Neuronal stem cell (in vitro differentiated cells): ENCODE results near the gene RIN2.

Source experiments
- DNase-seq: peaks from one replicate; pipeline ENCODE4 v3.0.0-alpha.2; 2013; ENCODE audit warnings: low spot score
- H2AFZ ChIP-seq: one replicate; pipeline ENCODE4 v1.6.1; 2013; ENCODE audit warnings: mild to moderate bottlenecking, low read length, inconsistent platforms
- H2AK5ac ChIP-seq: 2 replicates; pipeline ENCODE4 v1.6.1; 2013; ENCODE audit warnings: low read depth, mild to moderate bottlenecking, inconsistent platforms, low read length, moderate library complexity, mixed read lengths
- H2BK120ac ChIP-seq: 2 replicates; pipeline ENCODE4 v1.6.1; 2013; ENCODE audit warnings: low read depth, mild to moderate bottlenecking, inconsistent platforms, low read length, moderate library complexity, mixed read lengths
- H2BK12ac ChIP-seq: one replicate; pipeline ENCODE4 v1.6.1; 2013; ENCODE audit warnings: low read length, inconsistent platforms
- H2BK15ac ChIP-seq: 2 replicates; pipeline ENCODE4 v1.6.1; 2013; ENCODE audit warnings: mild to moderate bottlenecking, low read length, inconsistent platforms, mixed read lengths
- H2BK5ac ChIP-seq: one replicate; pipeline ENCODE4 v1.6.1; 2013; ENCODE audit warnings: inconsistent platforms, mild to moderate bottlenecking, low read length, moderate library complexity
- H3K14ac ChIP-seq: one replicate; pipeline ENCODE4 v1.6.1; 2013; ENCODE audit warnings: low read length, inconsistent platforms
- H3K18ac ChIP-seq: 2 replicates; pipeline ENCODE4 v1.6.1; 2013; ENCODE audit warnings: low read length, inconsistent platforms
- H3K23ac ChIP-seq: 2 replicates; pipeline ENCODE4 v1.6.1; 2013; ENCODE audit warnings: low read depth, mild to moderate bottlenecking, mixed read lengths, low read length, inconsistent platforms; ENCODE audit not compliant: poor library complexity
- H3K27ac ChIP-seq: replicated peaks from 3 replicates; pipeline ENCODE4 v1.5.1; 2013; ENCODE audit warnings: low read length, inconsistent platforms
- H3K27me3 ChIP-seq, 3 experiments: 2 replicates each; pipeline ENCODE4 v1.6.1; 2013; ENCODE audit warnings: low read length in 3 of 3, mild to moderate bottlenecking in 2 of 3, inconsistent platforms in 1 of 3, low read depth in 1 of 3, mixed read lengths in 1 of 3, moderate library complexity in 1 of 3; ENCODE audit not compliant: control insufficient read depth in 3 of 3, insufficient read depth in 3 of 3
- H3K36me3 ChIP-seq, 2 donors: replicated peaks in 1 of 2; 2 replicates each; pipeline ENCODE4 v1.6.1; 2013; ENCODE audit warnings: low read length in 2 of 2; ENCODE audit not compliant: control insufficient read depth in 2 of 2, insufficient read depth in 2 of 2
- H3K4ac ChIP-seq: 2 replicates; pipeline ENCODE4 v1.6.1; 2013; ENCODE audit warnings: inconsistent platforms, mild to moderate bottlenecking, low read length, moderate library complexity
- H3K4me1 ChIP-seq, 2 donors: 1 replicate in 1 of 2; 2 replicates in 1 of 2; pipeline ENCODE4 v1.6.1; 2013; ENCODE audit warnings: low read length in 2 of 2, low read depth in 1 of 2; ENCODE audit not compliant: control insufficient read depth in 2 of 2, insufficient read depth in 1 of 2
- H3K4me2 ChIP-seq: one replicate; pipeline ENCODE4 v1.6.1; 2013; ENCODE audit warnings: mild to moderate bottlenecking, low read length, inconsistent platforms; ENCODE audit not compliant: insufficient read depth, poor library complexity, severe bottlenecking
- H3K4me3 ChIP-seq, 2 donors: 2 replicates each; pipeline ENCODE4 v1.5.1; 2013; ENCODE audit warnings: low read length in 2 of 2, mild to moderate bottlenecking in 2 of 2, inconsistent platforms in 1 of 2, moderate library complexity in 1 of 2
- H3K79me1 ChIP-seq: one replicate; pipeline ENCODE4 v1.6.1; 2013; ENCODE audit warnings: low read depth, mild to moderate bottlenecking, inconsistent platforms, low read length, moderate library complexity
- H3K9ac ChIP-seq: one replicate; pipeline ENCODE4 v1.6.1; 2013; ENCODE audit warnings: mild to moderate bottlenecking, low read depth, low read length, inconsistent platforms; ENCODE audit not compliant: poor library complexity
- H3K9me3 ChIP-seq, 2 donors: replicated peaks in 1 of 2; 2 replicates each; pipeline versions ENCODE3 to v1.6.1; 2013; ENCODE audit warnings: low read length in 2 of 2, mild to moderate bottlenecking in 2 of 2, inconsistent platforms in 1 of 2, low read depth in 1 of 2, mixed read lengths in 1 of 2, moderate library complexity in 1 of 2; ENCODE audit not compliant: control insufficient read depth in 2 of 2, insufficient read depth in 1 of 2
- H4K8ac ChIP-seq: one replicate; pipeline ENCODE4 v1.6.1; 2013; ENCODE audit warnings: low read depth, mild to moderate bottlenecking, inconsistent platforms, low read length, moderate library complexity
- H4K91ac ChIP-seq: one replicate; pipeline ENCODE4 v1.6.1; 2013; ENCODE audit warnings: low read length, low read depth, mild to moderate bottlenecking, inconsistent platforms; ENCODE audit not compliant: poor library complexity
- WGBS, 2 donors: extraction: QIAGEN DNeasy Blood & Tissue Kit; methylation state at CpG; one replicate each; pipeline ENCODE4 v1.1.7; 2013; ENCODE audit warnings: missing lambda C conversion rate in 2 of 2, mixed read lengths in 1 of 2; ENCODE audit not compliant: insufficient read length in 2 of 2, insufficient replicate concordance in 1 of 2; ENCODE audit errors: extremely low coverage in 2 of 2; 5-methylcytosine and 5-hydroxymethylcytosine counted together

Gene RIN2

DNA sequence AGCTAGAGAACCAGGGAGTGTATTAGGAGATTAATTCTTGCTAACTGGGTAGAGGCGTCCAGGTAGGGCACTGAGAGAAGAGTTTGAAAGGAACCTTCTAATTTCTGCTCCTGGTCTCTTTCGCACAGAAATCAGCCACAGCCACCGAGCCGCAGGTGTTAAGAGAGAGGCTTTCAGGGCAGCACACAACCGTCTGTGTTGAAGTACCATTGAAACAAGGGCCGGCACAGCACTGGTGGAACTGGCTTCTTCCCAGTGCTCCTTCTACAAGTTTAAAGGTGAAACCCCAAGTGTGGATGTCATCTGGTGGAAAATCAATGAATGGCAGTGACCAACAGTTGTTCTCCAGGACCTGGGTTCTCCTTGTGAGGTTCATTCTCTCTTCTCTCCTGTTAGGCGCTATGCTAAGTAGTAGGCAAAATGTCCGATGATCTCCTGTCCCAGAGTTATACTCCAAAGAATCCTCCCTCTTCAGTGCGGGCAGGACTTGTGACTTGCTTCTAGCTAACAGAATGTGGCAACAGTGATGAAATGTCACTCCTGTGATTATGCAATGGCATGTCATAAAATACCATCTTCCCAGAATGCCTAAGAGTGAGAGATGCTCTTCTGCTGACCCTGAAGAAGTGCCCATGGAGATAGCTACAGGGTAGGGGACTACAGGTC, 15.0 kb upstream of the RIN2 start:
- Histone ChIP-seq H3K9ac (no peak overlapping the region), H3K4me1 (peaks cover 0 to 8% of the 10 kb centered on the region in 2 donors), H2AFZ (peak overlapping the region; percentile 1), H3K79me1 (no peaks in the 10 kb centered on the region), H4K91ac (no peak overlapping the region), H3K4me3 (no peak overlapping the region), H2BK12ac (no peak overlapping the region), H3K18ac (no peak overlapping the region), H2BK120ac (no peak overlapping the region), H3K14ac (no peak overlapping the region), H2AK5ac (no peak overlapping the region), H3K4ac (no peak overlapping the region), H3K36me3 (no peaks in the 10 kb centered on the region), H3K23ac (no peak overlapping the region), H2BK15ac (no peak overlapping the region), H4K8ac (no peak overlapping the region), H3K9me3 (peaks cover 0 to 5% of the 10 kb centered on the region in 2 donors), H3K4me2 (no peak overlapping the region), H3K27ac (no peak overlapping the region), H3K27me3 (no peaks in the 10 kb centered on the region), H2BK5ac (no peak overlapping the region)
- no CpG with 5 or more reads among the region's 9 CpGs for WGBS, 2 donors
- DNase-seq: no peak

DNA sequence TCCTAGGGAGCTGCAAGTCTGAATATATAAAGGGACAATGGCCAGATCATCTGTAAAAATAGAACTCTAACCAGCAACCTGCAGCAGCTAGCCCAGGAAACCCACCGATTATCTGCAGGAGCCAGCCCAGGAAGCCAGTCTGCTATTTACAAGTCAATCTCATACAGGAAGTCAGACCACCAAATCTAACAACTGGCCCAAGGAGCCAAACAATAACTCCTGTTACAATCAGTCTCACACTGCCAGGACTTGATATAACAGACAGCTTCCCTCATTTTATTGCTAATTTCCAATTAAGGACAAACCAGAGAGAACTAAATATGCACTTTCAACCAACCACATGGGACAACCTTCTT, 14.4 kb upstream of the RIN2 start:
- no peak overlapping the region for H3K4me2 ChIP-seq
- no CpG with 5 or more reads among the region's 1 CpG for WGBS, 2 donors
- H3K9me3 ChIP-seq: peaks cover 0 to 5% of the 10 kb centered on the region in 2 donors
- no peak overlapping the region for H4K8ac ChIP-seq
- H2BK12ac ChIP-seq: no peak overlapping the region
- H2AFZ ChIP-seq: peak overlapping the region; percentile 1
- no peak overlapping the region for H3K9ac ChIP-seq
- no peak overlapping the region for H3K23ac ChIP-seq
- no peak for DNase-seq
- H3K18ac ChIP-seq: no peak overlapping the region
- H3K4ac ChIP-seq: no peak overlapping the region
- H3K27ac ChIP-seq: no peak overlapping the region
- H2BK5ac ChIP-seq: no peak overlapping the region
- H3K79me1 ChIP-seq: no peaks in the 10 kb centered on the region
- no peak overlapping the region for H4K91ac ChIP-seq
- H3K4me3 ChIP-seq: no peak overlapping the region
- H3K27me3 ChIP-seq: no peaks in the 10 kb centered on the region
- H2BK120ac ChIP-seq: no peak overlapping the region
- H3K14ac ChIP-seq: no peak overlapping the region
- H3K36me3 ChIP-seq: no peaks in the 10 kb centered on the region
- no peak overlapping the region for H2BK15ac ChIP-seq
- H2AK5ac ChIP-seq: no peak overlapping the region
- peaks cover 0 to 8% of the 10 kb centered on the region in 2 donors for H3K4me1 ChIP-seq

DNA sequence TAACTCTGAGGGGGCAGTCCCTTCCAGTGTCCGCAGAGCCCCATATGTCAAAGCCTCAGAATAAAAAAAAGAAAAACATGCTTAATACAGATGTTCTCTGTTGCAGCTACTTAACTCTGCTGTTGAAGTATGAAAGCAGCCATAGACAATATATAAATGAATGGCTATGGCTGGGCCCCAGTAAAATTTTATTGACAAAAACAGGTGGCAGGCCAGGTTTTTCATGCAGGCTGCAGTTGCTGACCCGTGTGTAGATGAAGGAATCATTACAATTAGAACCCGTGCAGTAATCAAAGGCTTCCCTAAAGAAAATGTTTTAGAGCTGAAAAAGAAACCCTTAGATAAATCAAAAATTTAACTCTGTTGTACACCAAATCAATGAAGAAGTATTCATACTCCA, 13.0 kb upstream of the RIN2 start:
- H2BK120ac ChIP-seq: no peak overlapping the region
- peaks cover 0 to 20% of the 10 kb centered on the region in 2 donors for H3K4me1 ChIP-seq
- no peak overlapping the region for H3K27ac ChIP-seq
- H2BK12ac ChIP-seq: no peak overlapping the region
- no peak overlapping the region for H4K91ac ChIP-seq
- H3K9ac ChIP-seq: no peak overlapping the region
- WGBS, 2 donors: no CpG with 5 or more reads among the region's 3 CpGs
- H3K79me1 ChIP-seq: no peaks in the 10 kb centered on the region
- no peak overlapping the region for H4K8ac ChIP-seq
- H3K27me3 ChIP-seq: no peaks in the 10 kb centered on the region
- H3K9me3 ChIP-seq: peaks cover 0 to 5% of the 10 kb centered on the region in 2 donors
- no peak overlapping the region for H3K4me2 ChIP-seq
- H3K23ac ChIP-seq: no peak overlapping the region
- no peak overlapping the region for H2BK5ac ChIP-seq
- no peak overlapping the region for H2BK15ac ChIP-seq
- H3K4me3 ChIP-seq: no peak overlapping the region
- no peak overlapping the region for H3K14ac ChIP-seq
- no peak overlapping the region for H3K18ac ChIP-seq
- no peak overlapping the region for H2AK5ac ChIP-seq
- no peak overlapping the region for H2AFZ ChIP-seq
- DNase-seq: no peak
- H3K4ac ChIP-seq: no peak overlapping the region
- H3K36me3 ChIP-seq: no peaks in the 10 kb centered on the region

DNA sequence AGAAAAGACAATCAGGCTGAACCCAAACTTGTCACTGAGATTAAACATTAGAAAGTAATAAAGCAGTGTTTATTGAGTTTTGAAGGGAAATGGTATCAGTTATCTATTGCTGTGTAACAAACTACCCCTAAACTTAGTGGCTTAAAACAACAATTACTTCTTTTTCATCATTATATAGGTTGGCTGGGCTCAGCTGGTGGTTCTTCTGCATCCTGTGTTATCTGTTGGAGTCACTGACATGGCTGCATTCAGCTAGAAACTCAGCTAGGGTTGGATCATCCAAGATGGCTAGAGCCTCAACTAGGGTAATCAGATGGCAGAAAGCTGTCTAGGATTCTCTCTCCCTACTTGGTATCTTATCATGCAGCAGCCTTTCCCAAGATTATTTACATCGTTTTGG, 12.5 kb upstream of the RIN2 start:
- H2BK5ac ChIP-seq: no peak overlapping the region
- no peaks in the 10 kb centered on the region for H3K79me1 ChIP-seq
- H4K8ac ChIP-seq: no peak overlapping the region
- no peak for DNase-seq
- no peak overlapping the region for H3K27ac ChIP-seq
- H3K18ac ChIP-seq: no peak overlapping the region
- H3K4me2 ChIP-seq: no peak overlapping the region
- no peak overlapping the region for H3K4ac ChIP-seq
- H4K91ac ChIP-seq: no peak overlapping the region
- H3K27me3 ChIP-seq: no peaks in the 10 kb centered on the region
- no peak overlapping the region for H3K23ac ChIP-seq
- H3K36me3 ChIP-seq: no peaks in the 10 kb centered on the region
- H2AK5ac ChIP-seq: no peak overlapping the region
- H3K4me3 ChIP-seq: no peak overlapping the region
- no peak overlapping the region for H3K14ac ChIP-seq
- H2AFZ ChIP-seq: no peak overlapping the region
- H3K9ac ChIP-seq: no peak overlapping the region
- no CpG with 5 or more reads among the region's 1 CpG for WGBS, 2 donors
- H2BK15ac ChIP-seq: no peak overlapping the region
- H2BK120ac ChIP-seq: no peak overlapping the region
- H3K9me3 ChIP-seq: peaks cover 0 to 5% of the 10 kb centered on the region in 2 donors
- H2BK12ac ChIP-seq: no peak overlapping the region
- H3K4me1 ChIP-seq: peaks cover 0 to 20% of the 10 kb centered on the region in 2 donors
